HEK293 (cell line): ENCODE data around the gene MRFAP1.

Source experiments
- BCL11A ChIP-seq: fragments of 450-650 bp; formaldehyde crosslinking; IDR thresholded peaks from 2 replicates; pipeline ENCODE4 v1.5.1; 2016; ENCODE audit warnings: low read depth, missing biosample characterization, missing genetic modification characterization
- BCL11B ChIP-seq: fragments of 450-650 bp; formaldehyde crosslinking; IDR thresholded peaks from 2 replicates; pipeline ENCODE4 v1.5.1; 2016; ENCODE audit warnings: low read depth, missing biosample characterization, missing genetic modification characterization
- HOXA7 ChIP-seq: sonication (generic); formaldehyde crosslinking; IDR thresholded peaks from 2 replicates; pipeline ENCODE4 v1.8.1; 2022; ENCODE audit warnings: missing genetic modification reagents, borderline replicate concordance
- REPIN1 ChIP-seq: fragments of 450-650 bp; formaldehyde crosslinking; IDR thresholded peaks from 2 replicates; pipeline ENCODE4 v1.5.1; 2017; ENCODE audit warnings: missing biosample characterization, missing genetic modification characterization, low read depth
- SALL2 ChIP-seq: fragments of 450-650 bp; formaldehyde crosslinking; IDR thresholded peaks from 2 replicates; pipeline ENCODE4 v1.5.0; 2017; ENCODE audit warnings: missing biosample characterization, mild to moderate bottlenecking, missing genetic modification characterization, borderline replicate concordance
- TCF7L2 ChIP-seq: IDR thresholded peaks from 2 replicates; pipeline ENCODE4 v1.6.1; 2011; ENCODE audit warnings: low read depth, mild to moderate bottlenecking, inconsistent platforms, low read length, moderate library complexity, borderline replicate concordance
- WT1 ChIP-seq: fragments of 450-650 bp; formaldehyde crosslinking; IDR thresholded peaks from 2 replicates; pipeline ENCODE4 v1.5.1; 2016; ENCODE audit warnings: missing biosample characterization, missing genetic modification characterization
- ZBTB1 ChIP-seq: fragments of 450-650 bp; formaldehyde crosslinking; IDR thresholded peaks from 2 replicates; pipeline ENCODE4 v1.5.1; 2016; ENCODE audit warnings: missing biosample characterization, missing genetic modification characterization
- ZEB2 ChIP-seq: fragments of 450-650 bp; formaldehyde crosslinking; IDR thresholded peaks from 2 replicates; pipeline ENCODE4 v1.5.1; 2016; ENCODE audit warnings: missing biosample characterization, missing genetic modification characterization
- ZFP3 ChIP-seq: fragments of 450-650 bp; formaldehyde crosslinking; IDR thresholded peaks from 2 replicates; pipeline ENCODE4 v1.5.1; 2016; ENCODE audit warnings: low read depth, missing biosample characterization, missing genetic modification characterization
- ZNF19 ChIP-seq: fragments of 450-650 bp; formaldehyde crosslinking; IDR thresholded peaks from 2 replicates; pipeline ENCODE4; 2016; ENCODE audit warnings: missing biosample characterization, missing genetic modification characterization, low read depth
- ZNF211 ChIP-seq: fragments of 450-650 bp; formaldehyde crosslinking; IDR thresholded peaks from 2 replicates; pipeline ENCODE4 v1.5.1; 2016; ENCODE audit warnings: low read depth, missing biosample characterization, missing genetic modification characterization
- ZNF223 ChIP-seq: fragments of 450-650 bp; formaldehyde crosslinking; IDR thresholded peaks from 2 replicates; pipeline ENCODE4 v1.5.1; 2016; ENCODE audit warnings: missing biosample characterization, missing genetic modification characterization
- ZNF266 ChIP-seq: fragments of 450-650 bp; formaldehyde crosslinking; IDR thresholded peaks from 2 replicates; pipeline ENCODE4 v1.5.1; 2016; ENCODE audit warnings: missing biosample characterization, missing genetic modification characterization, low read depth
- ZNF48 ChIP-seq: fragments of 450-650 bp; formaldehyde crosslinking; IDR thresholded peaks from 2 replicates; pipeline ENCODE4 v1.5.1; 2016; ENCODE audit warnings: missing biosample characterization, missing genetic modification characterization
- ZNF514 ChIP-seq: fragments of 450-650 bp; formaldehyde crosslinking; IDR thresholded peaks from 2 replicates; pipeline ENCODE4 v1.5.1; 2016; ENCODE audit warnings: missing biosample characterization, missing genetic modification characterization
- ZNF548 ChIP-seq: fragments of 450-650 bp; formaldehyde crosslinking; IDR thresholded peaks from 2 replicates; pipeline ENCODE4 v1.5.1; 2016; ENCODE audit warnings: missing biosample characterization, missing genetic modification characterization
- ZNF654 ChIP-seq: fragments of 450-650 bp; formaldehyde crosslinking; IDR thresholded peaks from 2 replicates; pipeline ENCODE4 v1.5.1; 2016; ENCODE audit warnings: low read depth, missing biosample characterization, missing genetic modification characterization
- ZNF660 ChIP-seq: fragments of 450-650 bp; IDR thresholded peaks from 2 replicates; pipeline ENCODE4 v1.5.1; 2018; ENCODE audit warnings: missing biosample characterization, mild to moderate bottlenecking, missing genetic modification characterization
- ZNF677 ChIP-seq: fragments of 450-650 bp; IDR thresholded peaks from 2 replicates; pipeline ENCODE4 v1.5.0; 2018; ENCODE audit warnings: missing biosample characterization, mild to moderate bottlenecking, missing genetic modification characterization, moderate library complexity
- ZNF837 ChIP-seq: fragments of 450-650 bp; formaldehyde crosslinking; IDR thresholded peaks from 2 replicates; pipeline ENCODE4 v1.5.1; 2016; ENCODE audit warnings: missing biosample characterization, missing genetic modification characterization
- ZSCAN30 ChIP-seq: fragments of 450-650 bp; IDR thresholded peaks from 2 replicates; pipeline ENCODE4 v1.5.1; 2018; ENCODE audit warnings: missing biosample characterization, mild to moderate bottlenecking, missing genetic modification characterization, moderate library complexity
- TF ChIP-seq, protein P1 (sequence below): fragments of 450-650 bp; formaldehyde crosslinking; IDR thresholded peaks from 2 replicates; pipeline ENCODE4 v1.5.1; 2016; ENCODE audit warnings: missing biosample characterization, missing genetic modification characterization, low read depth
- TF ChIP-seq, protein P2 (sequence below): fragments of 450-650 bp; formaldehyde crosslinking; IDR thresholded peaks from 2 replicates; pipeline ENCODE4 v1.5.1; 2017; ENCODE audit warnings: missing biosample characterization, missing genetic modification characterization
- TF ChIP-seq, protein P3 (sequence below): fragments of 450-650 bp; formaldehyde crosslinking; conservative IDR thresholded peaks from 2 replicates; pipeline ENCODE4 v1.5.1; 2016; ENCODE audit warnings: low read depth, missing biosample characterization, missing genetic modification characterization
- TF ChIP-seq, protein P4 (sequence below): fragments of 450-650 bp; formaldehyde crosslinking; IDR thresholded peaks from 2 replicates; pipeline ENCODE4 v1.5.1; 2016; ENCODE audit warnings: missing biosample characterization, missing genetic modification characterization
- TF ChIP-seq, protein P5 (sequence below): fragments of 450-650 bp; IDR thresholded peaks from 2 replicates; pipeline ENCODE4 v1.5.1; 2018; ENCODE audit warnings: missing biosample characterization, missing genetic modification characterization

Gene MRFAP1

DNA sequence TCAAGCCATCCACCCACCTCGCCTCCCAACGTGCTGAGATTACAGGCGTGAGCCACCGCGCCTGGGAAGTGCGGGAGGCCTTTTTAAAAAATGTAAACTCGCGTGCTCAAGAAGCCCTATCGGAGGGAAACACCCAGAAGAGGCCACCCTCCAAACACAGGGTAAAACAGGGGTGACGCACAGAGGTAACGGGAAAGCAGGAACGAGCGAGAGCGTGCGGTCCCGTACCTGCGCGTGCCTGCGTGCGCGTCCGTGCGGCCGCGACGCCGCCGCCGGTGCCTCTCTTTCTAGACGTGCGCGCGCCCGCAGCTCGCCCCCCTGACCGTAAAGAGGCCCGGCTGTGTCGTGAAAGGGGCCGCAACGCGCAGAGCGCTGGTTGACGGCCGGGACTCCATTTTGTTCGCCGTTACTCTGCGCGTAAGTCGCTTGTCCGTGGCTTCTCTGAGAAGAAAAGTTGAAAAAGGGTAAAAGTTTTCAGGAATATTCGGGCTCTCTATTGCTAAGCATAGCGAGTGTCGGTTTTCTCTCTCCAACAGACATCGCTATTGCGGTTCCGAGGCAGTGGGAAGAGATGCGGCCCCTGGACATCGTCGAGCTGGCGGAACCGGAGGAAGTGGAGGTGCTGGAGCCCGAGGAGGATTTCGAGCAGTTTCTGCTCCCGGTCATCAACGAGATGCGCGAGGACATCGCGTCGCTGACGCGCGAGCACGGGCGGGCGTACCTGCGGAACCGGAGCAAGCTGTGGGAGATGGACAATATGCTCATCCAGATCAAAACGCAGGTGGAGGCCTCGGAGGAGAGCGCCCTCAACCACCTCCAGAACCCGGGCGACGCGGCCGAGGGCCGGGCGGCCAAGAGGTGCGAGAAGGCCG lies at the start of gene MRFAP1 (continued):
- TF ChIP-seq, protein P1, sequence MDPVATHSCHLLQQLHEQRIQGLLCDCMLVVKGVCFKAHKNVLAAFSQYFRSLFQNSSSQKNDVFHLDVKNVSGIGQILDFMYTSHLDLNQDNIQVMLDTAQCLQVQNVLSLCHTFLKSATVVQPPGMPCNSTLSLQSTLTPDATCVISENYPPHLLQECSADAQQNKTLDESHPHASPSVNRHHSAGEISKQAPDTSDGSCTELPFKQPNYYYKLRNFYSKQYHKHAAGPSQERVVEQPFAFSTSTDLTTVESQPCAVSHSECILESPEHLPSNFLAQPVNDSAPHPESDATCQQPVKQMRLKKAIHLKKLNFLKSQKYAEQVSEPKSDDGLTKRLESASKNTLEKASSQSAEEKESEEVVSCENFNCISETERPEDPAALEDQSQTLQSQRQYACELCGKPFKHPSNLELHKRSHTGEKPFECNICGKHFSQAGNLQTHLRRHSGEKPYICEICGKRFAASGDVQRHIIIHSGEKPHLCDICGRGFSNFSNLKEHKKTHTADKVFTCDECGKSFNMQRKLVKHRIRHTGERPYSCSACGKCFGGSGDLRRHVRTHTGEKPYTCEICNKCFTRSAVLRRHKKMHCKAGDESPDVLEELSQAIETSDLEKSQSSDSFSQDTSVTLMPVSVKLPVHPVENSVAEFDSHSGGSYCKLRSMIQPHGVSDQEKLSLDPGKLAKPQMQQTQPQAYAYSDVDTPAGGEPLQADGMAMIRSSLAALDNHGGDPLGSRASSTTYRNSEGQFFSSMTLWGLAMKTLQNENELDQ (tag by site-specific recombination): no peak
- TF ChIP-seq ZNF654 (tag by site-specific recombination) (no peak), ZNF677 (tag by site-specific recombination) (no peak), ZNF514 (no peak), ZNF548 (no peak), ZSCAN30 (tag by site-specific recombination) (no peak), HOXA7 (CRISPR knock-in tag) (no peak), ZNF211 (tag by site-specific recombination) (no peak), SALL2 (no peak), ZNF223 (tag by site-specific recombination) (no peak), TCF7L2 (no peak), ZNF19 (tag by site-specific recombination) (no peak), ZNF266 (tag by site-specific recombination) (no peak), ZFP3 (tag by site-specific recombination) (no peak), WT1 (tag by site-specific recombination) (no peak; the same call in 1 of the 2 replicates), BCL11B (tag by site-specific recombination) (no peak), ZNF48 (no peak), ZNF837 (no peak), ZBTB1 (tag by site-specific recombination) (no peak), ZEB2 (tag by site-specific recombination) (peak; percentile 83), ZNF660 (0 out of 2 replicates have a peak, but pooled peaks have one; percentile 51), BCL11A (tag by site-specific recombination) (no peak), REPIN1 (tag by site-specific recombination) (no peak)
- TF ChIP-seq, protein P2, sequence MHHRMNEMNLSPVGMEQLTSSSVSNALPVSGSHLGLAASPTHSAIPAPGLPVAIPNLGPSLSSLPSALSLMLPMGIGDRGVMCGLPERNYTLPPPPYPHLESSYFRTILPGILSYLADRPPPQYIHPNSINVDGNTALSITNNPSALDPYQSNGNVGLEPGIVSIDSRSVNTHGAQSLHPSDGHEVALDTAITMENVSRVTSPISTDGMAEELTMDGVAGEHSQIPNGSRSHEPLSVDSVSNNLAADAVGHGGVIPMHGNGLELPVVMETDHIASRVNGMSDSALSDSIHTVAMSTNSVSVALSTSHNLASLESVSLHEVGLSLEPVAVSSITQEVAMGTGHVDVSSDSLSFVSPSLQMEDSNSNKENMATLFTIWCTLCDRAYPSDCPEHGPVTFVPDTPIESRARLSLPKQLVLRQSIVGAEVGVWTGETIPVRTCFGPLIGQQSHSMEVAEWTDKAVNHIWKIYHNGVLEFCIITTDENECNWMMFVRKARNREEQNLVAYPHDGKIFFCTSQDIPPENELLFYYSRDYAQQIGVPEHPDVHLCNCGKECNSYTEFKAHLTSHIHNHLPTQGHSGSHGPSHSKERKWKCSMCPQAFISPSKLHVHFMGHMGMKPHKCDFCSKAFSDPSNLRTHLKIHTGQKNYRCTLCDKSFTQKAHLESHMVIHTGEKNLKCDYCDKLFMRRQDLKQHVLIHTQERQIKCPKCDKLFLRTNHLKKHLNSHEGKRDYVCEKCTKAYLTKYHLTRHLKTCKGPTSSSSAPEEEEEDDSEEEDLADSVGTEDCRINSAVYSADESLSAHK (tag by site-specific recombination): no peak
- TF ChIP-seq, protein P3, sequence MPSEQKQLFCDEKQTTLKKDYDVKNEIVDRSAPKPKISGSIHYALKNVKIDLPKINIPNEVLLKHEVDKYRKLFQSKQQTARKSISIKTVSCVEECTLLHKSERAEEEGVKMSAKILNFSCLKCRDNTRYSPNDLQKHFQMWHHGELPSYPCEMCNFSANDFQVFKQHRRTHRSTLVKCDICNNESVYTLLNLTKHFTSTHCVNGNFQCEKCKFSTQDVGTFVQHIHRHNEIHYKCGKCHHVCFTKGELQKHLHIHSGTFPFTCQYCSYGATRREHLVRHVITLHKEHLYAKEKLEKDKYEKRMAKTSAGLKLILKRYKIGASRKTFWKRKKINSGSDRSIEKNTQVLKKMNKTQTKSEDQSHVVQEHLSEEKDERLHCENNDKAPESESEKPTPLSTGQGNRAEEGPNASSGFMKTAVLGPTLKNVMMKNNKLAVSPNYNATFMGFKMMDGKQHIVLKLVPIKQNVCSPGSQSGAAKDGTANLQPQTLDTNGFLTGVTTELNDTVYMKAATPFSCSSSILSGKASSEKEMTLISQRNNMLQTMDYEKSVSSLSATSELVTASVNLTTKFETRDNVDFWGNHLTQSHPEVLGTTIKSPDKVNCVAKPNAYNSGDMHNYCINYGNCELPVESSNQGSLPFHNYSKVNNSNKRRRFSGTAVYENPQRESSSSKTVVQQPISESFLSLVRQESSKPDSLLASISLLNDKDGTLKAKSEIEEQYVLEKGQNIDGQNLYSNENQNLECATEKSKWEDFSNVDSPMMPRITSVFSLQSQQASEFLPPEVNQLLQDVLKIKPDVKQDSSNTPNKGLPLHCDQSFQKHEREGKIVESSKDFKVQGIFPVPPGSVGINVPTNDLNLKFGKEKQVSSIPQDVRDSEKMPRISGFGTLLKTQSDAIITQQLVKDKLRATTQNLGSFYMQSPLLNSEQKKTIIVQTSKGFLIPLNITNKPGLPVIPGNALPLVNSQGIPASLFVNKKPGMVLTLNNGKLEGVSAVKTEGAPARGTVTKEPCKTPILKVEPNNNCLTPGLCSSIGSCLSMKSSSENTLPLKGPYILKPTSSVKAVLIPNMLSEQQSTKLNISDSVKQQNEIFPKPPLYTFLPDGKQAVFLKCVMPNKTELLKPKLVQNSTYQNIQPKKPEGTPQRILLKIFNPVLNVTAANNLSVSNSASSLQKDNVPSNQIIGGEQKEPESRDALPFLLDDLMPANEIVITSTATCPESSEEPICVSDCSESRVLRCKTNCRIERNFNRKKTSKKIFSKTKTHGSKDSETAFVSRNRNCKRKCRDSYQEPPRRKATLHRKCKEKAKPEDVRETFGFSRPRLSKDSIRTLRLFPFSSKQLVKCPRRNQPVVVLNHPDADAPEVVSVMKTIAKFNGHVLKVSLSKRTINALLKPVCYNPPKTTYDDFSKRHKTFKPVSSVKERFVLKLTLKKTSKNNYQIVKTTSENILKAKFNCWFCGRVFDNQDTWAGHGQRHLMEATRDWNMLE: no peak
- TF ChIP-seq, protein P4, sequence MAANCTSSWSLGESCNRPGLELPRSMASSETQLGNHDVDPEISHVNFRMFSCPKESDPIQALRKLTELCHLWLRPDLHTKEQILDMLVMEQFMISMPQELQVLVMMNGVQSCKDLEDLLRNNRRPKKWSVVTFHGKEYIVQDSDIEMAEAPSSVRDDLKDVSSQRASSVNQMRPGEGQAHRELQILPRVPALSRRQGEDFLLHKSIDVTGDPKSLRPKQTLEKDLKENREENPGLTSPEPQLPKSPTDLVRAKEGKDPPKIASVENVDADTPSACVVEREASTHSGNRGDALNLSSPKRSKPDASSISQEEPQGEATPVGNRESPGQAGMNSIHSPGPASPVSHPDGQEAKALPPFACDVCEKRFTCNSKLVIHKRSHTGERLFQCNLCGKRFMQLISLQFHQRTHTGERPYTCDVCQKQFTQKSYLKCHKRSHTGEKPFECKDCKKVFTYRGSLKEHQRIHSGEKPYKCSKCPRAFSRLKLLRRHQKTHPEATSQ: no peak
- TF ChIP-seq, protein P5, sequence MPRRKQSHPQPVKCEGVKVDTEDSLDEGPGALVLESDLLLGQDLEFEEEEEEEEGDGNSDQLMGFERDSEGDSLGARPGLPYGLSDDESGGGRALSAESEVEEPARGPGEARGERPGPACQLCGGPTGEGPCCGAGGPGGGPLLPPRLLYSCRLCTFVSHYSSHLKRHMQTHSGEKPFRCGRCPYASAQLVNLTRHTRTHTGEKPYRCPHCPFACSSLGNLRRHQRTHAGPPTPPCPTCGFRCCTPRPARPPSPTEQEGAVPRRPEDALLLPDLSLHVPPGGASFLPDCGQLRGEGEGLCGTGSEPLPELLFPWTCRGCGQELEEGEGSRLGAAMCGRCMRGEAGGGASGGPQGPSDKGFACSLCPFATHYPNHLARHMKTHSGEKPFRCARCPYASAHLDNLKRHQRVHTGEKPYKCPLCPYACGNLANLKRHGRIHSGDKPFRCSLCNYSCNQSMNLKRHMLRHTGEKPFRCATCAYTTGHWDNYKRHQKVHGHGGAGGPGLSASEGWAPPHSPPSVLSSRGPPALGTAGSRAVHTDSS (tag by site-specific recombination): no peak
